ENCODE measurements around the gene ADAM12.

ADAM12 gene

DNA sequence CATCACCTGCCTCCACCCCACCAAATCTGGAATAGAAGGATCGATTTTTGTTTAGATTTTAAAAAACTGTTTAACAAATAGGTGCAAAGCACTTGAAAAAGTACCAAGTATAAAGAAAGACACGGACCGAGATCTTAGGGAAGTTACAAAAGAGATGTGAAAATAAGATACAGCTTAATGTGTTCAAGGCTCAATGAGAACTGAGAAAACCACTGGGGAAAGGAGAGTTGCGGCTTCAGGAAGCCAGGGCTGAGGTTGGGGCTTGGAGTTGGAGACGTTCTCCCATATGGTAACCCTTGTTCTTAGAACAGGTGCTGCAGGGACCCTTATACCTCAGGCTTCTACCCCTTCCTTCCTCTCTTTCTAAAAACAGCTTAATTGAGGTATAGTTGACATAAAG lies 351.8 kb downstream of the ADAM12 start:
- DNase-seq: no peak

DNA sequence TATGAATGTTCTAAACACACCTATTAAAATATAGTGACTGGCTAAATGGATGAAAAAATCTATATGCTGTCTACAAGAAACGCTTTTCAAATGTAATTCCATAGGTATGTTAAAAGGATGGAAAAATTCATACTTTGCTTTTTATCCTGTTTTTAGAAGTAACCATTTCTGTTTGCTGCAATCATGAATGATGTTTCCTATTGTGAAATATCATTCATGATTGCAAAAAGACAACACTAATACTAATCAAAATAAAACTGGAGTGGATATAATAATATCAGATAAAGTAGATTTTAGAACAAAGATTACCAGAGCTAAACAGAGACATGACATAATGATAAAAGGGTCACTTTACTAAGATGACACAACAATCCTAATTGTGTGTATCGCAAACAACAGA lies 353.7 kb downstream of the ADAM12 start:
- DNase-seq: no peak

GRCh38 chr10:126029999-126030398 lies 358.3 kb downstream of the ADAM12 start:
- no peak for DNase-seq

DNA sequence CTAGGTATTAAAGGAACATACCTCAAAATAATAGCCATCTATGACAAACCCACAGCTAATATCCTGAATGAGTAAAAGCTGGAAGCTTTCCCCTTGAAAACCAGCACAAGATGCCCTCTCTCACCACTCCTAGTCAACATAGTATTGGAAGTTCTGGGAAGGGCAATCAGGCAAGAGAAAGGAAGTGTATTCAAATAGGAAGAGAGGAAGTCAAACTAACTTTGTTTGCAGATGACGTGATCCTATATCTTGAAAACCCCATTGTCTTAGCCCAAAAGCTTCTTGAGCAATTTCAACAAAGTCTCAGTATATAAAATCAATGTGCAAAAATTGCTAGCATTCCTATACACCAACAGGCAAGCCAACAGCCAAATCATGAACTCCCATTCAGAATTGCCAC lies 360.6 kb downstream of the ADAM12 start:
- DNase-seq: no peak

GRCh38 chr10:126022841-126023240 lies 365.4 kb downstream of the ADAM12 start:
- DNase-seq: no peak

GRCh38 chr10:126021833-126022500 lies 366.3 kb downstream of the ADAM12 start:
- no peak for DNase-seq

DNA sequence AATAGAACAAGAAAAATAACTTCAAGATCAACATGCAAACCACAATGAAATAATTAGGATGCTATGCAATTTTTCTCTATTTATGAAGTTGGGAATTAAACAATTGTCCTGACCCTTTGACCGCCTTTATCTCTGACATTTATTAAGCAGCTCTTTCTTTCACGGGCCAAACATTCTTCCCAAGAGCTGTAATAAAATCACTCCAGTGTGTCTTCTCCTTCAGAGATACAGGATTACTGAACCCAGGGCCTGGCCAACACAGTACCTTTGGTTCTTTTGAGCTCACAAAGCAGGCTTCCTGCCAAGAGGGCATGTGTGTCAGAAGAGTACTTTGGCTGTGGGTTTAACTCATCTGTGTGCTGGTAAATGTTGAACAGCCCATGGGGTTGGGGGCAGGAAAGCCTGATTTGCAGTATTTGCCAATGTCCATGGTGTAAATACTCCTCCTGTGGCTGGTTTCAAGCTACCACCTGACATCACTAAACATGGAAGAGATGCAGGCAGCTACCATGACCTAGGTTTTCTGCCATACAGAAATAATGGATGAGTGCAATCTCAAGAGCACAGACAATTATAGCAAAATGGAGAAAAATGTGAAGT lies 370.2 kb downstream of the ADAM12 start:
- no peak for DNase-seq

DNA sequence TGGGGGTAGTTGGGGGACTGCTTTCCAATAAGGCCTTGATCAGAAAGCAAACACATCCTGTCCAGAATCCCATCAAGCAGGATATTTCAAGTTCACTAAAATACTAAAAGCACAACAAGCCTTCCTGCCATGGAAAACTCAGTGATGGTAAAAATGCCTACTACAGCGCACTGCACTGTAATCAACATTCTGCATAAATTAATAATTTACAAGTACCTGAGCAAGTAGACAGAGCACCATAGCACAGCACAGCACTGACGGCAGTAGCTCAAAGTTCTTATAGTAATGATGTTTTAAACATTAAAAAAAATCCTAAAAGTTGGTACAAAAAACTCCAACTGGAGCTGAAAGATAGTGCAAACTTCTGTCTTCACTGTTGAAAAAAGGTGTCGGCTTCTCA lies 371.4 kb downstream of the ADAM12 start:
- no peak for DNase-seq

DNA sequence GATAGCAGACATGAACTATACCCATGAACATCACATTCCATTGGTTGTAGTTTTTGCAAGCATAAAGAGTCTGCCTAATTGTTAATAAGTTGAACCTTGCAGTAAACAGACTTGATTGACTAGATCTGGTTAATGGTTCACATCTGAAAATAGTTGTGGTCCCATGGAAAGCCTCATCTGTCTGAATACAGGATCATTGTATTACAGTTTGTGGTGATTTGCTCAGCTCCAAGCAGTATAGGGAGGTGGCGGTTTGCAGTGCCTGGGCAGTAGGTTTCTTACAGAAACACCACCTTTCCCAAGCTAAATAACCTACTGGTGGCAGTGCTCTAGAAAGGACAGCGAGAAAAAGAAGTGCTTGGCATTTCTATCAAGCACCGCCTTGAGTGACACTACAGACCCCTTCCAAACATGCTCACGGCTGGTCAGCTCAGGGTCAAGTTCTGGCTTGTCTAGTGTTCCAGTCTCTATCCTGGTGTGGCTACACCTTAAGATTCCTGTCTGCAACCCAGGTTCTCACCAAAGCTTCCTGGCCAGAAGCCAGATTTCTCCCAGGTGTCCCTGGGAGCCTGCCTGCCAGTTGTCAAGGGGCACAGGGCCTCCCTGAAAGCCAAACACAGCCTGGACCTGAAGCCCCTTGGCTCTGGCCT lies 372.0 kb downstream of the ADAM12 start:
- DNase-seq: no peak

DNA sequence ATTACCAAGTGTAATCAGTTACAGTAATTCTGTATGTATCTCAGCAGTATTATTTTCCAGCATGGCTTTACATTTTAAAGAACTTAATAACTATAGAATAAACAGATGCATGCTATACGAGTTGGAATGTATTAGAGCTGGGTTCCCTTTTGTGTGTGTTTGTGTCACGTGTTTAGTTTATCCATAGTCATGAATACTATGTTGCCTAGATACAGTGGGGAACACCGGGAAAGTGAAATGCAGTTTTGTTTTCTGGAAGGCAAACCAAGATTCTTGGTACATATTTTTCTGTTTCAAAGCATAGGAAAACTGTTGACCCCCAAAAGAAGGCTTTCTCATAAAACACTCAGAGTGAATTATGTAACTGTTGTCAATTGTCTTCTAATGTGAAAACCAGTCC lies 372.9 kb downstream of the ADAM12 start:
- no peak for DNase-seq

DNA sequence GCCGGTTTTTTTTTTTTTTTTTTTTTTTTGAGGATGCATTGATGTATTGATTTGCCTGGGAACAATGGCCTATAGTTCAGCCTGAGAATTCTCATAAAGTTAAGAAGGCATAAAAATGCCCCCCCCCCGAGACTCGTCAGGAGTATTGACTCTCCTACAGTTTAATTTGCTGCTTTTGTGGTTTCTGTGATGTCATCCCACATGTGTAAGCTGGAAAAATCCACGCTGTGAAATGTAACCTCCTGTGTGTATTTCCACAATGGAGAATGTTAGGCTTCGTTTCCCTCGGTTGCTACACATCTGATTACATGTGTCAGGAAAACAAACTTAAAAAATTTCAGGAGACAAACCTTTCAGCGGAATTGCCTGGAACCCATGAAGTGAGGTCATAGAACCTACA lies 374.0 kb downstream of the ADAM12 start:
- no peak for DNase-seq

DNA sequence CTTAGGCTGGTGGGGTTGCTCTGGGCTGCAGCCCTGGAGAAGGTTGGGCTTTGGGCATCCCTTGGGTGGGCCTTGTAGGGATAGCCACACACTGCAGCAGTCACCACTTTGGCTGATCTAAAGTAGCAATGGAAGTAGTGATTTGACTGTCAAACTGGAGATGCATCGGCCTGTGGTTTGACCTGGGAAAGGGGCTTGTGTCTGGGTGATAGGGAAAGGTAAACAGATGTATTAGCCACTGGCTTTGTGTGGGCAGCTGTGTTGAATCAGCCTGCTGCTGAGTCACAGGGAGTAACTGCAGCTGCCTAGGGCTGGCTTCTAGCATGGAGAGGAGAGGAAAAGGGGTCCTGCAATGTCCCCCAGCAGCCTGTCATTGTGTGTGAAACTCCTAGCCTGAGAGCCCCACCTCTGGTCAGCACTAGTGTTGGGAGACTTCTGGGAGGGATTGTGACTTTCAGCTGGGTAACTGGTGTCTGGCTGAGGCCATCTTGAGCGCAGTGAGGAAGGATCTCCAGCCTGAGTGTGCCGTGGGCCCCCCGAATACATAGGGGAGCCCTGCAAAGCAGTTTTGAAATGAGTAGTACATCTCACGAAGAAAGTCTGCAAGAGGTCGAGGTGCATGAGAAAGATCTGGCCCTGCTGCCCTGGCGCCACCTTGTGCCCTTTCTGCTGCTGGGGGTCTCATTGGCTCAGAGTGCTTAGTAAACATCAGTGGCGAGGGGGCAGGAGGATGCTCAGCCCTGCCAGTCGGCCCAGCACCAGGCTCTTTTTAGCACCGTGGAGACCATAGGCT lies 374.6 kb downstream of the ADAM12 start:
- no peak for DNase-seq

DNA sequence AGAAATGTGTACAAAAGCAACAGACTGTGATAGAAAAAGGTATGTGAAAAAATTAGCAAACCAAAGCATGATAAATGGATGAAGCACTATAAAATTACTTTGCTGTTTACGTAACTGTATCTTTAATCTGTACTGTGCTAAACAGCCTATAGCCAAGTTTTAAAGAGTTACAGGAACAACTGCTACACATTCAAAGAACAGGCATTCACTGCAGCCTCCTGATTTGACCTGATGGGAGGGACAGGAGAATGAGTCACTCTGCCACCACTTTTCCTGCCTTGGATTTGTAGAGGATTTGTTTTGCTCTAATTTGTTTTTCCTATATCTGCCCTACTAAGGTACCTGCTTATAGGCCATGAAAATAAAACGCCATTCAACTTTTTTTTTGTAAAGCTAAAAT lies 375.8 kb downstream of the ADAM12 start:
- DNase-seq: no peak

- DNase-seq: no peak
Observed at GRCh38 chr10:126011995-126012394, 376.3 kb downstream of the ADAM12 start.

DNA sequence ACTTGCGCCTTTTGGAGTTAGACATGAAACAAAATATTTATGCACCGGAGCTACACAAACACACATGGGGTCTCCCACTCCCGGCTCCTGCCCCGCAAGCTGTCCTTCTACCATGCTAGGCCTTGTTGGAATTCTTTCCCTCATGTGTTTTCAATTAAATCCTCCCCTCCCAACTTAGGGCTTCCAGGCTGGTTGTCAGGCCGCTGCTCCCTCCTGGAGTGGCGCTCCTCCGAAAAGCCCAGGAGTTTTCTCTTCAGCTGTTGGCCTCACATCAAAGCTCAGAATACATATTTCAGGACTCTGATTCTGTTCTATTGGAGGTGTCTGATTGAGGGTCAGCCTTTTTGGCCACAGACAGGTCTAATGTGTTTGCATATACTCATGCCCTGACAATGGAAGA lies 378.6 kb downstream of the ADAM12 start:
- DNase-seq: no peak

DNA sequence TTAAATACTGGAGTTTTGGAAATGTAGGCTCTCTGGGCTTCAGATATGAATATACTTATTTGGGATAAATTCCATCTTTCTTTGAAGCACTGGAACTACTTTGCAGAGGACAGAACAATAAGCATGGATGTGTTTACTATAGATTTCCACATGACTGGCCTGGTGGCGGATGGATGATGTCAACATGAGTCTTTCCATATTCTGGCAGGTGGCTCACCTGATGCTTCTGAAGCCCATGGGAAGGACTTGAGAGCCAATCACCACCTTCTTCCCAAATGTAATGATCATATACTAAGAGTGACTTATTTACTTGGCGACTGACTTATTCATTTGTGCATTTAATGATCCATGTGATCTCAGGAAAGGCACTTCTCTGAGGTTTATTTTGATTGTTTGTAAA lies 381.4 kb downstream of the ADAM12 start:
- DNase-seq: no peak

DNA sequence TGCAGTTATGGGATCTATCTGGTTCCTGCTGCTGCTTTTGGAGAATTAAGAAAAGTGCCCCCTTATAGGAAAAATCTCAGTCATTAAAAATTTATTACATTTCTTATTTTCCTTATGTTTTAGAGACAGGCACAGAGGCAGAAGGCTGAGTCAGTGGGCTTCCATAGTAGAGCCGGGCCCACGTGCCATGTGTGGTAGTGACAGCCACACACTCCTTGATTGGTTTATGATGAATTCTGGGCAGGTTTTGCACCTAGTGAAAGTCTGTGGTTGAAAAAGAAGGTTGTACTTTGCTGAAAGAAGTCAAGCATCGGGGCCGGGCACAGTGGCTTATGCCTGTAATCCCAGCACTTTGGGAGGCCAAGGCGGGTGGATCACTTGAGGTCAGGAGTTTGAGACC lies 382.0 kb downstream of the ADAM12 start:
- no peak for DNase-seq

DNA sequence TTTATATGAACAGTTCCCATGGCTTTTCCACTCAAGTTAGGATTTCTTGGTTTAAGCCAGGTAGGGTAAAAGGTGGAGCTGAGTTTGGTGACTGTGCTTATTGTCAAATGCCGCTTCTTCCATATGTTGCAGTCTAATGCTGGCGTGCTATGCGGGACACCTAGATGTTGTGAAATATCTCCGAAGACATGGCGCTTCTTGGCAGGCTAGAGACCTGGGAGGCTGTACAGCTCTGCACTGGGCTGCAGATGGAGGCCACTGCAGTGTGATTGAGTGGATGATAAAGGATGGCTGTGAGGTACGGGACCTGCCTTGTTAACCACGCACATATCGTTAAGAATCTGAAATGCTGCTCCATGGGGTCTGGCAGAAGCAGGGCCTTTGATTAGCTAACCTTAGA lies 383.5 kb downstream of the ADAM12 start:
- DNase-seq: no peak

- DNase-seq: no peak
Observed at GRCh38 chr10:126001576-126001975, 386.7 kb downstream of the ADAM12 start.

- DNase-seq: no peak
Observed at GRCh38 chr10:125999694-126000093, 388.6 kb downstream of the ADAM12 start.

DNA sequence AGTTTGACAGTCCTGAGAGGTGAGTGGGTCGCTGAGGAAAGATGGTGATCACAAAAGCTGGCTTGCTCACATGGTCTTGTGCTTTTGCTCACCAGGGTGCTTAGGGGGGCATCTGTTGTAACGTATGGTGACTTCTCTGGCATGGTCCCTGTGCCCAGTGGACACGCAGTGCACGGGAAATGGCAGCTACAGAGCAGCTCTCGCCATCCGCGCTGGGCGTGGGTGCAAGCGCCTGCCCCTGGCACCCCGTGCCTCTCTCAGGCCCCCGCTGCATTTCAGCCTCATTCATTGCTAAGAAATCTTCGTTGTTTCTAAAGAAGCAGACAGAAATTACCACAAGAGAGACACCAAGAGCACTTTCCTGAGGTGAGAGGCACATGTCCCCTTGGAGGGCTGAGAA lies 390.7 kb downstream of the ADAM12 start:
- no peak for DNase-seq

GRCh38 chr10:125995726-125996304 lies 392.5 kb downstream of the ADAM12 start:
- no peak for DNase-seq

DNA sequence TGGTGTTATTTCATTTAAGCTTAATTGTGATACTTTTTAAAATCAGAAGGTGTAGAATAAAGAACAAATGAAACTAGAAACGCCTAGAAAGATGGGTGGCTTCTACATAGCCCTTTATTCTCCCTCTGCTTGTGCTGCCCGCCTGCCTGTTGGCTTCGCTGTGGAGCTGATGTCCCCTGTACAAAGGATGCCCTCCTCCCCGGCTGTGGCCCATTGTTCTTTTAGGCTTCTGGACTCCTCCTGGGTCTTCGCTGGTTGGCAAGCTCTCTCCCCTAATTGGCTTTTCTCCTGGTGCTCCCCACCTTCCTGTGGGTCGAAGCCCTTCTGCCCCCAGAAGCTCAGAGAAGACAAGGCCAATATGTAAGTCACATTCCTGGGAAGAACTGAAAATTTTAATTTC lies 393.7 kb downstream of the ADAM12 start:
- no peak for DNase-seq
